ENCODE results near the gene ARL3.
"Not testable (repeated sequence)": the region's sequence is repeated elsewhere in the genome, so short reads cannot be mapped to it uniquely, and the experiment has no call there.

GRCh38 chr10:102716900-102717565 is 2.8 kb upstream of the ARL3 start:
- TF ChIP-seq, protein P1, sequence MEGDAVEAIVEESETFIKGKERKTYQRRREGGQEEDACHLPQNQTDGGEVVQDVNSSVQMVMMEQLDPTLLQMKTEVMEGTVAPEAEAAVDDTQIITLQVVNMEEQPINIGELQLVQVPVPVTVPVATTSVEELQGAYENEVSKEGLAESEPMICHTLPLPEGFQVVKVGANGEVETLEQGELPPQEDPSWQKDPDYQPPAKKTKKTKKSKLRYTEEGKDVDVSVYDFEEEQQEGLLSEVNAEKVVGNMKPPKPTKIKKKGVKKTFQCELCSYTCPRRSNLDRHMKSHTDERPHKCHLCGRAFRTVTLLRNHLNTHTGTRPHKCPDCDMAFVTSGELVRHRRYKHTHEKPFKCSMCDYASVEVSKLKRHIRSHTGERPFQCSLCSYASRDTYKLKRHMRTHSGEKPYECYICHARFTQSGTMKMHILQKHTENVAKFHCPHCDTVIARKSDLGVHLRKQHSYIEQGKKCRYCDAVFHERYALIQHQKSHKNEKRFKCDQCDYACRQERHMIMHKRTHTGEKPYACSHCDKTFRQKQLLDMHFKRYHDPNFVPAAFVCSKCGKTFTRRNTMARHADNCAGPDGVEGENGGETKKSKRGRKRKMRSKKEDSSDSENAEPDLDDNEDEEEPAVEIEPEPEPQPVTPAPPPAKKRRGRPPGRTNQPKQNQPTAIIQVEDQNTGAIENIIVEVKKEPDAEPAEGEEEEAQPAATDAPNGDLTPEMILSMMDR (IDR thresholded peaks at IDR 0.05): not testable (repeated sequence)
- TF ChIP-seq ZFX (IDR thresholded peaks at IDR 0.05; ENCODE audit: borderline replicate concordance): not testable (repeated sequence)
